Endothelial cell (in vitro differentiated cells): ENCODE results near the gene GKN2. TPM values are rescaled to one million over a fixed set of nuclear protein-coding genes. Genes with fewer than 3 reads are reported as not detected.

Experiments used
- DNase-seq: peaks from one replicate; pipeline ENCODE4 v3.0.0; 2021; ENCODE audit warnings: low spot score
- H3K27ac Mint-ChIP-seq: one replicate; pipeline ENCODE4 v1.8.0; 2021; ENCODE audit warnings: mixed read lengths, inconsistent platforms; ENCODE audit not compliant: unreplicated experiment
- H3K27me3 Mint-ChIP-seq: one replicate; pipeline ENCODE4 v1.8.0; 2021; ENCODE audit warnings: mild to moderate bottlenecking, moderate library complexity, mixed read lengths, inconsistent platforms; ENCODE audit not compliant: unreplicated experiment
- H3K36me3 Mint-ChIP-seq: one replicate; pipeline ENCODE4 v1.8.0; 2021; ENCODE audit warnings: mild to moderate bottlenecking, low read depth, mixed read lengths, inconsistent platforms; ENCODE audit not compliant: unreplicated experiment
- H3K4me1 Mint-ChIP-seq: one replicate; pipeline ENCODE4 v1.8.0; 2021; ENCODE audit warnings: mild to moderate bottlenecking, mixed read lengths, inconsistent platforms; ENCODE audit not compliant: unreplicated experiment
- H3K4me3 Mint-ChIP-seq: one replicate; pipeline ENCODE4 v1.8.0; 2021; ENCODE audit warnings: mild to moderate bottlenecking, mixed read lengths, inconsistent platforms; ENCODE audit not compliant: unreplicated experiment
- H3K9me3 Mint-ChIP-seq: one replicate; pipeline ENCODE4 v1.8.0; 2021; ENCODE audit warnings: mixed read lengths, inconsistent platforms; ENCODE audit not compliant: unreplicated experiment
- total RNA-seq: library from RNA; stranded (reverse); fragmentation: NEBNext Ultra II Directional; extraction: Animal tissue kit (Norgen Biotek cat#: 25700); gene quantifications from one replicate; pipeline ENCODE4 v1.2.1, GENCODE V29; 2021; ENCODE audit not compliant: unreplicated experiment
- TF ChIP-seq, protein P1 (sequence below): fragments of 200-600 bp; sonication (generic); IDR thresholded peaks from one replicate; pipeline ENCODE4 v1.5.0; 2021; ENCODE audit warnings: antibody characterized with exemption; ENCODE audit not compliant: unreplicated experiment

GKN2 gene
- total RNA-seq, 1 donor from 2014 or later = 0.36 TPM

DNA sequence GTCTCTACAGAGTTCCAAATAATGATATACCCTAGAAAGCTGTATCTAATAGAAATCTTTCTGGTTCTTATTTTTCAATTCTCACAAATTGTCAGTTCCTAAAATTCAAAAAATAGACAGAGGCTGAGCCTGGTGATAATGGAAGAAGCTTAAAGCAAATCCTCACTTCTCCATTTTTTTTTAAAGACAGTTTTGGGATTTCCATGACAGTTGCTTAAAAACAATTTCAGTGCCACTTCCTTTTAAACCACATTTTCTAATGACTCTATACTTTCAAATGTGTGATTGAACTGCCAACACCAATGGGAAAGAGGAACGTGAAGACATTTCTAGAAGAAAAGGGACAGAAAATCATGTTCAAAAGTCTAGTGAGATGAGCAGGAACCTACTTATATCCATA is 4.0 kb downstream of the GKN2 start:
- Mint-ChIP-seq H3K27ac (no peak overlapping the region), H3K4me3 (no peak overlapping the region), H3K36me3 (no peaks in the 10 kb centered on the region), H3K4me1 (peaks cover under 1% of the 10 kb centered on the region), H3K27me3 (peaks cover 3% of the 10 kb centered on the region), H3K9me3 (no peaks in the 10 kb centered on the region)
- TF ChIP-seq, protein P1, sequence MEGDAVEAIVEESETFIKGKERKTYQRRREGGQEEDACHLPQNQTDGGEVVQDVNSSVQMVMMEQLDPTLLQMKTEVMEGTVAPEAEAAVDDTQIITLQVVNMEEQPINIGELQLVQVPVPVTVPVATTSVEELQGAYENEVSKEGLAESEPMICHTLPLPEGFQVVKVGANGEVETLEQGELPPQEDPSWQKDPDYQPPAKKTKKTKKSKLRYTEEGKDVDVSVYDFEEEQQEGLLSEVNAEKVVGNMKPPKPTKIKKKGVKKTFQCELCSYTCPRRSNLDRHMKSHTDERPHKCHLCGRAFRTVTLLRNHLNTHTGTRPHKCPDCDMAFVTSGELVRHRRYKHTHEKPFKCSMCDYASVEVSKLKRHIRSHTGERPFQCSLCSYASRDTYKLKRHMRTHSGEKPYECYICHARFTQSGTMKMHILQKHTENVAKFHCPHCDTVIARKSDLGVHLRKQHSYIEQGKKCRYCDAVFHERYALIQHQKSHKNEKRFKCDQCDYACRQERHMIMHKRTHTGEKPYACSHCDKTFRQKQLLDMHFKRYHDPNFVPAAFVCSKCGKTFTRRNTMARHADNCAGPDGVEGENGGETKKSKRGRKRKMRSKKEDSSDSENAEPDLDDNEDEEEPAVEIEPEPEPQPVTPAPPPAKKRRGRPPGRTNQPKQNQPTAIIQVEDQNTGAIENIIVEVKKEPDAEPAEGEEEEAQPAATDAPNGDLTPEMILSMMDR = no peak
- no peak for DNase-seq

DNA sequence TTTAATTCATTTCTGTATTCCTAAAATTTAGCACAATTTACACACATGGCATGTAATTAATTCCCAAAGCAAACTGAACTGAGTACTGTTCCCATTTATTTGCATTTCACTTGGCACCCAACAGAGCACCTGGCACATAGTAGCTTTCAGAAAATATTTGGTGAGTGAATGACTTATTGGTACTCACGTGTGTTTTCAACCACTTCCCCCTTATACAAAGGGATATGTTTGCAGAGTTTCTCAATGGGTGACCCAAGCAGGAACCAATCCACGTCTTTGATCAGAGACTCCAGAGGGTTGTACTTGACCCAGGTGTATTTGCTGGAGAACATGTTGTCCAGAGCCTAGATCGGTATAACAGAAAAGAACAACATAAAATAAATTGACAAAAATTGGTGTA is 6.6 kb downstream of the GKN2 start:
- Mint-ChIP-seq H3K27me3 (peaks cover 3% of the 10 kb centered on the region), H3K27ac (no peak overlapping the region), H3K4me1 (peaks cover 4% of the 10 kb centered on the region), H3K4me3 (no peak overlapping the region), H3K36me3 (no peaks in the 10 kb centered on the region), H3K9me3 (no peaks in the 10 kb centered on the region)
- TF ChIP-seq, protein P1 = no peak
- no peak for DNase-seq

DNA sequence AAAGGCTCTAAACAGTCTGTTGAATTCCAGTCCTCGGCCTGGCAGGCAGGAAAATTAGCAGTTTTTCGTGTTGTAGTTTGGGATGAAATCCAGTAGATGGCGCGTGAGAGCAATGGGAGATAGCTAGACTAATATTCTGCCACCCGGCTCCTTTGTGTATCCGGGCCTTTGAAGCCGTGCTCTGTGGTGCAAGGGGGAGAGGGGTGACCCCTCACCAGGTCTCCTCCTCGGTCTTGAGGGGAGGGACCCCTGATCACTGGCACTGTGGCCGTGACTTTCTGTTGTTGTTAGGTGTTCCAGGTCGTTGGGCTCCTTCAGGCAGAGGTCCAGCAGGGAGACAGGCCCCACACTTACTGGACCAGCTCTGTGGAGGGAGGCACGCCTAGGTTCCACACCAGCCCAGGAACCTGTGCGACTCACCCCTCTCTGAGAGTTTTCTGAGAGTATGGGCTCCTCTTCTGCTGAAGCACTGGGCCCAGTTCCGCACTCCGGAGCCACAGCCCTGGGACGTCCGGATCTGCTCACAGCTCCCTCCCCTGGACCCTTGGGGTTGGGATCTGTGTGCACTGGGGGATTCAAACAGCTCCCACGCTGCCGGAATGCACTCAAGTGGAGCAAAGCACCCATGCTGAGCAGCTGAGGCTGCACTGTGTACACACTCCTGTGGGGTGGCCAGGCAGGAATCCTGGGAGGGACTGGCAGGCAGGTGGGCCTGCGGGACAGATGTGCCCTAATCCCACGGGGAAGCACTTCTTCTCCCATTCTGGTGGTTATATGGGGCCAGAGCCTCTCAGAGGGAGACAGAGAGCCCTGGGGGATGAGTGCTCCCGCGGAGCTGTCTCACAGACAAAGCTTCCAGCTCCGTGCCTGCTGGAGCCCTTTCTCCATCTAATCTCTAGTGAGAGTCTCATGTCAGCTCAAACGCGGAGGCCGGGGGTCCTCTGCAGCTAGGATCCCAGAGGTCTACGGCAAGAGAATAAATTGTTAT is 8.8 kb downstream of the GKN2 start:
- no peak overlapping the region for H3K27ac Mint-ChIP-seq
- peak; percentile 74 for DNase-seq
- H3K9me3 Mint-ChIP-seq = no peaks in the 10 kb centered on the region
- TF ChIP-seq, protein P1 = peak; percentile 85
- no peaks in the 10 kb centered on the region for H3K36me3 Mint-ChIP-seq
- H3K27me3 Mint-ChIP-seq = peaks cover 2% of the 10 kb centered on the region
- peaks cover 4% of the 10 kb centered on the region for H3K4me1 Mint-ChIP-seq
- peak overlapping the region; percentile 6 for H3K4me3 Mint-ChIP-seq

DNA sequence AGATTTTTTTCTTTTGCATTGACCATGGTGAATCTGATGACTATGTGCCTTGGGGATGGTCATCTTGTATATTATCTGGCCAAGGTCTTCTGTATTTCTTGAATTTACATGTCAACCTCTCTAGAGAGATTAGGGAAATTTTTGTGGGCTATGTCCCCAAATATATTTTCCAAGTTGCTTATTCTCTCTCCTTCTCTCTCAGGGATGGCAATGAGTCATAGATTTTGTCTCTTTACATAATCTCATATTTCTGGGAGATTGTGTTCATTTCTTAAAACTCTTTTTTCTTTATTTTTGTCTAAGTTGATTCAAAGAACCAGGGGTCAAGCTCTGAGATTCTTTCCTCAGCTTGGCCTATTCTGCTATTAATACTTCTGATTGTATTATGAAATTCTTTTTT is 9.9 kb downstream of the GKN2 start:
- H3K36me3 Mint-ChIP-seq = no peaks in the 10 kb centered on the region
- H3K4me3 Mint-ChIP-seq = no peak overlapping the region
- DNase-seq = no peak
- H3K9me3 Mint-ChIP-seq = no peaks in the 10 kb centered on the region
- H3K27ac Mint-ChIP-seq = no peak overlapping the region
- TF ChIP-seq, protein P1 = no peak
- H3K4me1 Mint-ChIP-seq = peaks cover 4% of the 10 kb centered on the region
- peaks cover 2% of the 10 kb centered on the region for H3K27me3 Mint-ChIP-seq

DNA sequence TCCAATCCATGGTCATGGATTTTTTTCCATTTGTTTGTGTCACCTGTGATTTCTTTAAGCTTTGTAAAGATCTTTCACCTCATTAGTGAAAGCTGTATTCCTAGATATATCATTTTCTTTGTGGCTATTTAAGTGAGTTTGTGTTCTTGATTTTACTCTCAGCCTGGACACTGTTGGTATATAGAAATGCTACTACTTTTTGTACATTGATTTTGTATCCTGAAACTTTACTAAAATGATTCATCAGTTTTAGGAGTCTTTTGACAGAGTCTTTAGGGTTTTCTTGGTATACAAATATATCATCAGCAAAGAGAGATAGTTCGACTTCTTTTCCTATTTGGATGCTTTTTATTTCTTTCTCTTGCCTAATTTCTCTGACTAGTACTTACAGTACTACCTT is 12.3 kb downstream of the GKN2 start:
- H3K9me3 Mint-ChIP-seq = no peaks in the 10 kb centered on the region
- H3K36me3 Mint-ChIP-seq = no peaks in the 10 kb centered on the region
- H3K27me3 Mint-ChIP-seq = no peaks in the 10 kb centered on the region
- H3K4me1 Mint-ChIP-seq = peaks cover 4% of the 10 kb centered on the region
- H3K4me3 Mint-ChIP-seq = no peak overlapping the region
- H3K27ac Mint-ChIP-seq = no peak overlapping the region
- TF ChIP-seq, protein P1 = no peak
- no peak for DNase-seq
